ENCODE measurements around the gene EIF4B. TPM values are rescaled to one million over a fixed set of nuclear protein-coding genes. Genes with fewer than 3 reads are reported as not detected.

EIF4B gene
- total RNA-seq, 4 donors from 2014 or later, result 225 to 571 (median 372) TPM

- H3K4me1 ChIP-seq, result peaks cover 0 to 18% (median 4%) of the 10 kb centered on the region in 3 donors
- no peaks in the 10 kb centered on the region for H3K36me3 ChIP-seq
- 53 to 60% methylated on average over 7 of the region's 7 CpGs for WGBS, 2 donors
- H3K9me3 ChIP-seq, result no peaks in the 10 kb centered on the region
- TF ChIP-seq CTCF (IDR thresholded peaks at IDR 0.05), result no peak
- TF ChIP-seq POLR2A (IDR thresholded peaks at IDR 0.05), result no peak
- no peak for DNase-seq
- no peak overlapping the region for H3K4me3 ChIP-seq
- no peaks in the 10 kb centered on the region for H3K27me3 ChIP-seq
- intact Hi-C loops (cut with DNase I), result no loop called here
- peak overlapping the region in 3 of 4 donors; percentile 42 to 61 (median 47) for H3K27ac ChIP-seq
Observed at GRCh38 chr12:52992699-52993557, 13.3 kb upstream of the EIF4B start.

GRCh38 chr12:52993558-52993869 lies 12.7 kb upstream of the EIF4B start:
- Histone ChIP-seq H3K9me3 (no peaks in the 10 kb centered on the region), H3K4me1 (peaks cover 0 to 18% (median 4%) of the 10 kb centered on the region in 3 donors), H3K36me3 (no peaks in the 10 kb centered on the region), H3K27ac (peak overlapping the region in 2 of 4 donors; percentile 42 to 47), H3K4me3 (no peak overlapping the region), H3K27me3 (no peaks in the 10 kb centered on the region)
- no peak for TF ChIP-seq POLR2A (IDR thresholded peaks at IDR 0.05)
- TF ChIP-seq CTCF (IDR thresholded peaks at IDR 0.05), result no peak
- intact Hi-C loops (cut with DNase I), result no loop called here
- no peak for DNase-seq

GRCh38 chr12:53004178-53004577 lies 2.1 kb upstream of the EIF4B start:
- no peak for DNase-seq

GRCh38 chr12:53004582-53004981 lies 1.7 kb upstream of the EIF4B start:
- intact Hi-C loops (cut with DNase I), result no loop called here
- no peak for TF ChIP-seq CTCF (IDR thresholded peaks at IDR 0.05)
- no peak for TF ChIP-seq POLR2A (IDR thresholded peaks at IDR 0.05)
- Histone ChIP-seq H3K4me1 (peaks cover 27 to 50% (median 34%) of the 10 kb centered on the region in 3 donors), H3K36me3 (peaks cover 0 to 12% (median 0%) of the 10 kb centered on the region in 3 donors), H3K27ac (peak overlapping the region in 3 of 4 donors; percentile 31 to 99 (median 94)), H3K27me3 (peaks cover 0 to 10% (median 0%) of the 10 kb centered on the region in 4 donors), H3K9me3 (no peaks in the 10 kb centered on the region), H3K4me3 (no peak overlapping the region)
- DNase-seq, result no peak
- 65 to 70% methylated on average over 2 of the region's 2 CpGs for WGBS, 2 donors

More at GRCh38 chr12:53004178-53004577, 2.1 kb upstream of the EIF4B start:
- H3K4me1 ChIP-seq, result peaks cover 25 to 46% (median 29%) of the 10 kb centered on the region in 3 donors
- intact Hi-C loops (cut with DNase I), result no loop called here
- WGBS, 2 donors, result 42 to 56% methylated on average over 5 of the region's 5 CpGs
- peaks cover 0 to 10% (median 0%) of the 10 kb centered on the region in 4 donors for H3K27me3 ChIP-seq
- H3K36me3 ChIP-seq, result peaks cover 0 to 8% (median 0%) of the 10 kb centered on the region in 3 donors
- TF ChIP-seq POLR2A (IDR thresholded peaks at IDR 0.05), result no peak
- TF ChIP-seq CTCF (IDR thresholded peaks at IDR 0.05), result no peak
- no peaks in the 10 kb centered on the region for H3K9me3 ChIP-seq
- no peak overlapping the region for H3K4me3 ChIP-seq
- peak overlapping the region in 3 of 4 donors; percentile 31 to 99 (median 94) for H3K27ac ChIP-seq

GRCh38 chr12:53005215-53005985 lies 856 bp upstream of the EIF4B start:
- intact Hi-C loops (cut with DNase I), result no loop called here
- TF ChIP-seq CTCF (IDR thresholded peaks at IDR 0.05) (no peak), POLR2A (IDR thresholded peaks at IDR 0.05) (no peak)
- 12 to 15% methylated on average over 27 of the region's 28 CpGs for WGBS, 2 donors
- Histone ChIP-seq H3K4me1 (peaks cover 27 to 58% (median 40%) of the 10 kb centered on the region in 3 donors), H3K27ac (peak overlapping the region; percentile 92 to 99 (median 95)), H3K4me3 (peak overlapping the region; percentile 42 to 97 (median 83)), H3K36me3 (peaks cover 0 to 18% (median 0%) of the 10 kb centered on the region in 3 donors), H3K9me3 (no peaks in the 10 kb centered on the region), H3K27me3 (peaks cover 0 to 7% (median 0%) of the 10 kb centered on the region in 4 donors)
- no peak for DNase-seq
